GM21360 (cell line): ENCODE measurements around the gene DIO2.

Source experiments
- ATAC-seq: cut with Tn5 transposase; IDR thresholded peaks from one replicate; pipeline ENCODE4 v1.9.1; 2021; ENCODE audit warnings: mild to moderate bottlenecking, moderate library complexity; ENCODE audit not compliant: unreplicated experiment

DIO2 gene

DNA sequence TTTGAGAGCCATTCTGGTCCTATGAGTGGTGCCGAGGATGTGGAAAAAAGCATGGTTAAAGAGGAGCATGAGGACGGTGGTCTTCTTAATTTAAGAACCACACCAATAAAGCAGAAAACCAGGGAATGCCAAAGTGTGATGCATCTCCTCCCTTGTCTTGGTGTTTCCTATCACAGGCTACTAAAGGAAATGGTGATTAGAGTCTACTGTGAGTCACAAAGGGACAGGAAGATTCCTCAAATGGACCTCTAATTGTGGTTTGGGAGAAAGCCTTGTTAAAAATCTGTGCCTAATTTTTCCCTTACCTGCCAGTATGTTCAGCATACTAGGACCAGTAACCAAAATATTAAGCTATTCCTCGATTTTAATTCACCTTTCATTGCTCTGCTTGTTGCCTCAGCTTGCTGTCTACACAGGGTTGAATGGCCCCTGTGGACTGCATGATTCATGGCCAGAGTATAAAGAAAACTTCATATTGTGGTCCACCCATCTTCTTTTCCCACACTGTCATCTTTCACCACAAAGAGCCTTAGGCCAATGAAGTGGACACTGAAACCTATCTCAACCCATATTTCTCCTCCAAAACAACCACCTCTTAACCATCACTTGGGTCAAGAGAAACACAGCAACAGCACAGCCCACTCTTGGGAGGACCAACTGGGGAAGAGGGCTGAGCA is 38.8 kb downstream of the DIO2 start:
- no peak for ATAC-seq

DNA sequence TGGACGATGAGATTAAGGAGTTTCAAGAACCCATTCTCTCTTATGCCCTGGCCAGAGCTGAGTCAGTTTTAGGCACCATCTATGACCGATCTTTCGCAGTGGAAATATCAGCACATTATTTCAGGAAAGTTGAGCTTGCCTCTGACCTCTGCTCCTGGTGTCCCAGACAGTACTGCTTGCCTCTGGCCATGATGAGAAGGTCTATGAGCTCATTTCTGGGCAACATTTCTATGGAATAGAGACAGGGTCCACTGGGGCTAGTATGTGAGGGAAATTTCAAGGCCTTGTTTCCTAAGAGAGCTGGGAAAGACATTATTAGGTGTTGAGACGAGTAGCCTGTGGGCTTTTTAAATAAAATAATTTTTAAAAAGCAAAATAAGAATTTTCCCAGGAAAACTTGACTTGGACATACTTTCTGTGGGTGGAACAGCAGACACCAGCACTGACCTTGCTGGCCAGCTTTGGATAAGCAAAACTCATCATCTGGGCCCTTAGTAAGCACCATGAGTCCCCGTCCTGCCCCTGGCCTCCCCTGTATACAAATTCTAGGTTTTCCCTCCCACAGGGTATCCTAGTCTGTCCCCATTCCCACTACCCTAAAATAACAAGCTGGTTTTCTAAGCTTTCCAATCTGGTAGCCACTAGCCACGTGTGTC is 43.4 kb downstream of the DIO2 start:
- no peak for ATAC-seq

GRCh38 chr14:80164991-80165721 is 46.1 kb downstream of the DIO2 start:
- ATAC-seq = no peak

- no peak for ATAC-seq
These were observed 58.5 kb downstream of the DIO2 start for GRCh38 chr14:80152763-80153162.

- no peak for ATAC-seq
These were observed 59.1 kb downstream of the DIO2 start for GRCh38 chr14:80152166-80152565.

DNA sequence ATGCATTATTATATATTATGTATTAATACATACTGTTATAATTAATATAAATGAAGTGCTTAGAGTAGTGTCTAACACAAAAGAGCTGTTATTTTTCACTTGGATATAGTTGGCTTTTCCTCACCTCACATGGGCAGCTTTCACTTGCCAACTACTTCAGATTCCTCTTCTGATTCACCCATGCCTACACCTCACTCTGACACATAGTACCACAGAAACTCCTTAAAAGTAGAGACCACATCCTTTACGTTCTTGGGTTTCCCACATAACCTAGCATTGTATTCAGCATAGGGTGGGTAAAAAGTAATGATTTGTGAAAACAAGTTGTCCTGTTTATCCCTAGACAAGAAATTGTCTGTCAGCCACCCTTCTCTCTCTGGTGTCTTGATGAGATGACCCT is 61.0 kb downstream of the DIO2 start:
- no peak for ATAC-seq
